Memory B cell (primary cell): ENCODE data around the gene PMVK.

Source experiments
- ATAC-seq: fragments of 150-1000 bp; cut with Tn5 transposase; 2 replicates; pipeline ENCODE4 v1.10.0; 2021; ENCODE audit warnings: low read depth, mild to moderate bottlenecking, moderate library complexity
- DNase-seq, 2 donors: peaks; one replicate each; pipeline ENCODE4 v3.0.0; 2022; ENCODE audit warnings: low spot score in 2 of 2
- H3K27ac Mint-ChIP-seq: one replicate; pipeline ENCODE4 v1.8.0; 2022; ENCODE audit warnings: mild to moderate bottlenecking, moderate library complexity, mixed read lengths
- H3K27me3 Mint-ChIP-seq: one replicate; pipeline ENCODE4 v1.8.0; 2022; ENCODE audit warnings: mixed read lengths
- H3K36me3 Mint-ChIP-seq: one replicate; pipeline ENCODE4 v1.8.0; 2022; ENCODE audit warnings: mild to moderate bottlenecking, mixed read lengths
- H3K4me1 Mint-ChIP-seq: one replicate; pipeline ENCODE4 v1.8.0; 2022; ENCODE audit warnings: mixed read lengths
- H3K4me3 Mint-ChIP-seq: one replicate; pipeline ENCODE4 v1.8.0; 2022; ENCODE audit warnings: mild to moderate bottlenecking, moderate library complexity, mixed read lengths
- H3K9me3 Mint-ChIP-seq: one replicate; pipeline ENCODE4 v1.8.0; 2022; ENCODE audit warnings: mixed read lengths

The PMVK gene

GRCh38 chr1:154945962-154946850 lies 9.7 kb upstream of the PMVK start:
- Mint-ChIP-seq H3K4me1 (peaks cover 45% of the 10 kb centered on the region), H3K36me3 (peaks cover 13% of the 10 kb centered on the region), H3K9me3 (no peaks in the 10 kb centered on the region), H3K27ac (peak overlapping the region; percentile 51), H3K27me3 (no peaks in the 10 kb centered on the region), H3K4me3 (no peak overlapping the region)
- no peak for DNase-seq
- ATAC-seq = no peak

GRCh38 chr1:154945160-154945961 lies 8.8 kb upstream of the PMVK start:
- DNase-seq (no peak), ATAC-seq (no peak)
- Mint-ChIP-seq H3K4me3 (no peak overlapping the region), H3K9me3 (no peaks in the 10 kb centered on the region), H3K27ac (peak overlapping the region; percentile 93), H3K27me3 (no peaks in the 10 kb centered on the region), H3K4me1 (peaks cover 49% of the 10 kb centered on the region), H3K36me3 (peaks cover 8% of the 10 kb centered on the region)

GRCh38 chr1:154944401-154945159 lies 8.1 kb upstream of the PMVK start:
- Mint-ChIP-seq H3K36me3 (peaks cover 8% of the 10 kb centered on the region), H3K4me1 (peaks cover 54% of the 10 kb centered on the region), H3K4me3 (peak overlapping the region; percentile 72), H3K27me3 (no peaks in the 10 kb centered on the region), H3K27ac (peak overlapping the region; percentile 93), H3K9me3 (no peaks in the 10 kb centered on the region)
- DNase-seq (no peak), ATAC-seq (no peak)

- H3K4me1 Mint-ChIP-seq = peaks cover 57% of the 10 kb centered on the region
- H3K4me3 Mint-ChIP-seq = peak overlapping the region; percentile 72
- H3K36me3 Mint-ChIP-seq = peaks cover 6% of the 10 kb centered on the region
- H3K27me3 Mint-ChIP-seq = no peaks in the 10 kb centered on the region
- peak overlapping the region; percentile 93 for H3K27ac Mint-ChIP-seq
- H3K9me3 Mint-ChIP-seq = no peaks in the 10 kb centered on the region
- ATAC-seq = peak; percentile 34
- peak; percentile 34 to 37 for DNase-seq
Measured at GRCh38 chr1:154943649-154944400, 7.3 kb upstream of the PMVK start.

GRCh38 chr1:154941333-154942013 lies 5.0 kb upstream of the PMVK start:
- H3K9me3 Mint-ChIP-seq = no peaks in the 10 kb centered on the region
- peak overlapping the region; percentile 93 for H3K27ac Mint-ChIP-seq
- DNase-seq (no peak), ATAC-seq (no peak)
- no peaks in the 10 kb centered on the region for H3K27me3 Mint-ChIP-seq
- H3K36me3 Mint-ChIP-seq = no peaks in the 10 kb centered on the region
- H3K4me1 Mint-ChIP-seq = peaks cover 62% of the 10 kb centered on the region
- peak overlapping the region; percentile 60 for H3K4me3 Mint-ChIP-seq

- peaks cover 65% of the 10 kb centered on the region for H3K4me1 Mint-ChIP-seq
- no peaks in the 10 kb centered on the region for H3K36me3 Mint-ChIP-seq
- ATAC-seq (no peak), DNase-seq (no peak)
- no peaks in the 10 kb centered on the region for H3K27me3 Mint-ChIP-seq
- peak overlapping the region; percentile 60 for H3K4me3 Mint-ChIP-seq
- H3K9me3 Mint-ChIP-seq = no peaks in the 10 kb centered on the region
- H3K27ac Mint-ChIP-seq = peak overlapping the region; percentile 93
Measured at GRCh38 chr1:154940651-154941194, 4.2 kb upstream of the PMVK start.

GRCh38 chr1:154940213-154940560 lies 3.7 kb upstream of the PMVK start:
- peaks cover 66% of the 10 kb centered on the region for H3K4me1 Mint-ChIP-seq
- ATAC-seq (no peak), DNase-seq (no peak)
- no peaks in the 10 kb centered on the region for H3K36me3 Mint-ChIP-seq
- no peaks in the 10 kb centered on the region for H3K27me3 Mint-ChIP-seq
- peak overlapping the region; percentile 51 for H3K4me3 Mint-ChIP-seq
- peak overlapping the region; percentile 93 for H3K27ac Mint-ChIP-seq
- no peaks in the 10 kb centered on the region for H3K9me3 Mint-ChIP-seq

GRCh38 chr1:154938604-154939399 lies 2.3 kb upstream of the PMVK start:
- DNase-seq (no peak), ATAC-seq (no peak)
- no peaks in the 10 kb centered on the region for H3K9me3 Mint-ChIP-seq
- H3K4me1 Mint-ChIP-seq = peaks cover 53% of the 10 kb centered on the region
- H3K36me3 Mint-ChIP-seq = no peaks in the 10 kb centered on the region
- H3K27me3 Mint-ChIP-seq = no peaks in the 10 kb centered on the region
- H3K27ac Mint-ChIP-seq = peak overlapping the region; percentile 99
- peak overlapping the region; percentile 25 for H3K4me3 Mint-ChIP-seq

GRCh38 chr1:154937988-154938386 lies 1.5 kb upstream of the PMVK start:
- ATAC-seq (no peak), DNase-seq (no peak)
- no peaks in the 10 kb centered on the region for H3K36me3 Mint-ChIP-seq
- no peaks in the 10 kb centered on the region for H3K27me3 Mint-ChIP-seq
- peaks cover 47% of the 10 kb centered on the region for H3K4me1 Mint-ChIP-seq
- no peaks in the 10 kb centered on the region for H3K9me3 Mint-ChIP-seq
- H3K4me3 Mint-ChIP-seq = peak overlapping the region; percentile 99
- peak overlapping the region; percentile 99 for H3K27ac Mint-ChIP-seq

GRCh38 chr1:154937085-154937987 lies 817 bp upstream of the PMVK start:
- no peaks in the 10 kb centered on the region for H3K36me3 Mint-ChIP-seq
- no peaks in the 10 kb centered on the region for H3K9me3 Mint-ChIP-seq
- peak; percentile 79 for ATAC-seq
- H3K27ac Mint-ChIP-seq = peak overlapping the region; percentile 99
- no peaks in the 10 kb centered on the region for H3K27me3 Mint-ChIP-seq
- peaks cover 41% of the 10 kb centered on the region for H3K4me1 Mint-ChIP-seq
- H3K4me3 Mint-ChIP-seq = peak overlapping the region; percentile 99
- peak in 1 of 2 donors; percentile 88 for DNase-seq

GRCh38 chr1:154935749-154936554 lies 567 bp downstream of the PMVK start:
- ATAC-seq (no peak), DNase-seq (no peak)
- peak overlapping the region; percentile 99 for H3K27ac Mint-ChIP-seq

More at GRCh38 chr1:154935749-154936554, 567 bp downstream of the PMVK start:
- no peaks in the 10 kb centered on the region for H3K36me3 Mint-ChIP-seq
- no peaks in the 10 kb centered on the region for H3K27me3 Mint-ChIP-seq
- peak overlapping the region; percentile 99 for H3K4me3 Mint-ChIP-seq
- H3K4me1 Mint-ChIP-seq = peaks cover 30% of the 10 kb centered on the region
- H3K9me3 Mint-ChIP-seq = no peaks in the 10 kb centered on the region
